Osteoblast (primary cell): Measurements from ENCODE around the gene IL17REL. TPM values are rescaled to one million over a fixed set of nuclear protein-coding genes. Genes with fewer than 3 reads are reported as not detected.

Source experiments
- DNase-seq: peaks from one replicate; pipeline ENCODE4 v3.0.0; 2011; ENCODE audit warnings: low spot score, mixed read lengths; ENCODE audit not compliant: insufficient read length; ENCODE audit errors: missing footprints
- H2AFZ ChIP-seq: 2 replicates; pipeline ENCODE4 v1.6.0; 2011; ENCODE audit warnings: mild to moderate bottlenecking, low read length
- H3K27ac ChIP-seq: 2 replicates; pipeline ENCODE4 v1.5.1; 2011; ENCODE audit warnings: mild to moderate bottlenecking, low read depth, low read length, moderate library complexity
- H3K27me3 ChIP-seq: 2 replicates; pipeline ENCODE4 v1.6.0; 2012; ENCODE audit warnings: mild to moderate bottlenecking, control low read depth, inconsistent platforms, low read length, moderate library complexity; ENCODE audit not compliant: insufficient read depth
- H3K36me3 ChIP-seq: 2 replicates; pipeline ENCODE4 v1.5.1; 2011; ENCODE audit warnings: mild to moderate bottlenecking, low read length, control low read depth, moderate library complexity; ENCODE audit not compliant: insufficient read depth
- H3K4me1 ChIP-seq: 2 replicates; pipeline ENCODE4 v1.5.1; 2011; ENCODE audit warnings: mild to moderate bottlenecking, low read length, control low read depth, moderate library complexity; ENCODE audit not compliant: insufficient read depth
- H3K4me2 ChIP-seq: 2 replicates; pipeline ENCODE4 v1.6.0; 2011; ENCODE audit warnings: mild to moderate bottlenecking, low read length; ENCODE audit not compliant: insufficient read depth
- H3K4me3 ChIP-seq: fragments of 200-600 bp; sonication (generic); 3 replicates; pipeline ENCODE4 v1.5.1; 2012; ENCODE audit warnings: mild to moderate bottlenecking, low read length, inconsistent platforms; ENCODE audit not compliant: insufficient read depth
- H3K79me2 ChIP-seq: 2 replicates; pipeline ENCODE4 v1.6.0; 2012; ENCODE audit warnings: mild to moderate bottlenecking, low read length, control low read depth, inconsistent platforms; ENCODE audit not compliant: insufficient read depth
- H3K9me3 ChIP-seq: 2 replicates; pipeline ENCODE4 v1.5.1; 2011; ENCODE audit warnings: low read depth, low read length, control low read depth
- H4K20me1 ChIP-seq: 2 replicates; pipeline ENCODE4 v1.6.0; 2012; ENCODE audit warnings: mild to moderate bottlenecking, low read length, control low read depth; ENCODE audit not compliant: insufficient read depth
- total RNA-seq: library from RNA; depleted of rRNA; stranded (reverse); fragments of >200 nt; gene quantifications from 2 replicates; pipeline ENCODE4 v1.2.3, GENCODE V29; 2012
- TF ChIP-seq, protein P1 (sequence below): IDR thresholded peaks from 2 replicates; pipeline ENCODE4 v1.5.1; 2011; ENCODE audit warnings: mild to moderate bottlenecking, low read depth, low read length, moderate library complexity; ENCODE audit errors: extremely low read depth

IL17REL gene
- total RNA-seq, 1 donor: not detected

DNA sequence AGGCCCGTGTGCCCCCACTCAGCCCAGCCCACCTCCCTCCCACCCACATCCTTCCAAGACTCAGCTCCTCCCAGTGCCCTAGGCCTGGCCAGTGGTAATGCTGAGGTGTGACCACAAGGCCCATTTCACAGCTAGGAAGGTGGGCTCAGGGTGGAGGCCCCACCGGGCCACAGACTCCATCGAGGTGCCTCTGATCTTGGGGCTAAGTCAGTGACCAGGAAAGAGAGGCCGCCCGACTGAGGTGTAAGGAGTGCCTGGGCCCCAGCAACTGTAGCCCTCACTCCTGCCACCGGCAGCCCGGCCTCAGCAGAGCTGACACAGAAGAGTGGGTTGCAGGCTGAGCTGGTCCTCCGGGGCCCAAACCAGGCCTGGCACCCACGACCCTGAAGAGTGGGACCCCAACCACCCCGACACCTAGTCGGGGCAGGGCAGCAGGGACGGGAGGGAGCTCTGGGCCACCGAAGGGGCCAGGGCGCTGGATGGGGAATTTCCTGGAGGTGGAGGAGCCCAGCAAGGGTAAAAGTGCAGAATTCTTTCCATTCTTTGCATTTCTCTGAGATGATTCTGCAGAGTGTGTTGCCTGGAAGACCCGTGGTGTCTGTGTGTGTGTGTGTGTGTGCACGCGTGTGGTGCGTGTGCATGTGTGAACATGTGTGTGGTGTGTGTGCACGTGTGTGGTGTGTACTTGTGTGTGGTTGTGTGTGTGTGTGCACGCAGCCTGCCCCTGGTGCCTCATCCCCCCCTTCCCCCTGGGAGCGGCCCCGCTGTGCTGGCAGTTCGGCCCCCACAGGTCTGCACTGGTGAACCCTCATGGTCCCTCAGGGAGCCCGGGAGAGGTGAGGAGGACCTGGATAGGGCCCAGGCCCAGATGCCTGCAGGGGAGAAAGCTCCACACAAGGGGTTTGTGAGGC, 60.3 kb downstream of the IL17REL start:
- TF ChIP-seq, protein P1, sequence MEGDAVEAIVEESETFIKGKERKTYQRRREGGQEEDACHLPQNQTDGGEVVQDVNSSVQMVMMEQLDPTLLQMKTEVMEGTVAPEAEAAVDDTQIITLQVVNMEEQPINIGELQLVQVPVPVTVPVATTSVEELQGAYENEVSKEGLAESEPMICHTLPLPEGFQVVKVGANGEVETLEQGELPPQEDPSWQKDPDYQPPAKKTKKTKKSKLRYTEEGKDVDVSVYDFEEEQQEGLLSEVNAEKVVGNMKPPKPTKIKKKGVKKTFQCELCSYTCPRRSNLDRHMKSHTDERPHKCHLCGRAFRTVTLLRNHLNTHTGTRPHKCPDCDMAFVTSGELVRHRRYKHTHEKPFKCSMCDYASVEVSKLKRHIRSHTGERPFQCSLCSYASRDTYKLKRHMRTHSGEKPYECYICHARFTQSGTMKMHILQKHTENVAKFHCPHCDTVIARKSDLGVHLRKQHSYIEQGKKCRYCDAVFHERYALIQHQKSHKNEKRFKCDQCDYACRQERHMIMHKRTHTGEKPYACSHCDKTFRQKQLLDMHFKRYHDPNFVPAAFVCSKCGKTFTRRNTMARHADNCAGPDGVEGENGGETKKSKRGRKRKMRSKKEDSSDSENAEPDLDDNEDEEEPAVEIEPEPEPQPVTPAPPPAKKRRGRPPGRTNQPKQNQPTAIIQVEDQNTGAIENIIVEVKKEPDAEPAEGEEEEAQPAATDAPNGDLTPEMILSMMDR: no peak
- H3K4me2 ChIP-seq: no peak overlapping the region
- no peaks in the 10 kb centered on the region for H4K20me1 ChIP-seq
- H2AFZ ChIP-seq: peak overlapping the region; percentile 51
- H3K9me3 ChIP-seq: no peaks in the 10 kb centered on the region
- no peak overlapping the region for H3K4me3 ChIP-seq
- no peak overlapping the region for H3K27ac ChIP-seq
- peaks cover 15% of the 10 kb centered on the region for H3K4me1 ChIP-seq
- H3K27me3 ChIP-seq: no peaks in the 10 kb centered on the region
- DNase-seq: peak; percentile 98
- H3K36me3 ChIP-seq: no peaks in the 10 kb centered on the region
- no peaks in the 10 kb centered on the region for H3K79me2 ChIP-seq

GRCh38 chr22:49951678-49951985, 60.9 kb downstream of the IL17REL start:
- no peaks in the 10 kb centered on the region for H3K79me2 ChIP-seq
- no peaks in the 10 kb centered on the region for H3K36me3 ChIP-seq
- H3K4me2 ChIP-seq: no peak overlapping the region
- no peak for DNase-seq
- TF ChIP-seq, protein P1: no peak
- no peaks in the 10 kb centered on the region for H4K20me1 ChIP-seq
- no peak overlapping the region for H3K4me3 ChIP-seq
- H3K27ac ChIP-seq: no peak overlapping the region
- H3K9me3 ChIP-seq: no peaks in the 10 kb centered on the region
- H3K4me1 ChIP-seq: peaks cover 15% of the 10 kb centered on the region
- H2AFZ ChIP-seq: no peak overlapping the region
- H3K27me3 ChIP-seq: no peaks in the 10 kb centered on the region

GRCh38 chr22:49951000-49951677, 61.4 kb downstream of the IL17REL start:
- no peak overlapping the region for H2AFZ ChIP-seq
- DNase-seq: no peak

More at GRCh38 chr22:49951000-49951677, 61.4 kb downstream of the IL17REL start:
- H3K27me3 ChIP-seq: no peaks in the 10 kb centered on the region
- H3K36me3 ChIP-seq: no peaks in the 10 kb centered on the region
- H3K27ac ChIP-seq: no peak overlapping the region
- no peak overlapping the region for H3K4me2 ChIP-seq
- H3K79me2 ChIP-seq: no peaks in the 10 kb centered on the region
- H3K9me3 ChIP-seq: no peaks in the 10 kb centered on the region
- TF ChIP-seq, protein P1: no peak
- no peak overlapping the region for H3K4me3 ChIP-seq
- H3K4me1 ChIP-seq: peaks cover 15% of the 10 kb centered on the region
- no peaks in the 10 kb centered on the region for H4K20me1 ChIP-seq
